ENCODE results near the gene CHTF18. TPM values are rescaled to one million over a fixed set of nuclear protein-coding genes. Genes with fewer than 3 reads are reported as not detected.

CHTF18 gene
- total RNA-seq, 4 donors from 2014 or later = 2.0 to 8.8 (median 3.4) TPM

- Histone ChIP-seq H3K4me3 (no peak overlapping the region), H3K27ac (replicated peaks in 1 of 4) (no peak overlapping the region), H3K27me3 (peaks cover 0 to 65% (median 4%) of the 10 kb centered on the region in 4 donors), H3K4me1 (no peaks in the 10 kb centered on the region), H3K9me3 (peaks cover 0 to 17% (median 13%) of the 10 kb centered on the region in 4 donors), H3K36me3 (no peaks in the 10 kb centered on the region)
- intact Hi-C loops (cut with DNase I) = no loop called here
- no peak for TF ChIP-seq POLR2A (IDR thresholded peaks at IDR 0.05; ENCODE audit: low read depth)
- no peak for TF ChIP-seq POLR2AphosphoS5 (IDR thresholded peaks at IDR 0.05)
- TF ChIP-seq CTCF (IDR thresholded peaks at IDR 0.05) = no peak
- TF ChIP-seq EP300 (IDR thresholded peaks at IDR 0.05) = no peak
- no peak for DNase-seq (ENCODE audit: extremely low spot score)
- 78% methylated on average over 31 of the region's 34 CpGs for WGBS
These were observed 52.4 kb downstream of the CHTF18 start for GRCh38 chr16:840561-841454.

GRCh38 chr16:841455-842060 is 53.1 kb downstream of the CHTF18 start:
- intact Hi-C loops (cut with DNase I) = no loop called here
- H3K4me3 ChIP-seq = no peak overlapping the region
- 92% methylated on average over 25 of the region's 27 CpGs for WGBS
- H3K27ac ChIP-seq (replicated peaks in 1 of 4) = no peak overlapping the region
- H3K4me1 ChIP-seq = no peaks in the 10 kb centered on the region
- H3K27me3 ChIP-seq = peaks cover 0 to 61% (median 4%) of the 10 kb centered on the region in 4 donors
- no peak for DNase-seq (ENCODE audit: extremely low spot score)
- peaks cover 0 to 10% (median 6%) of the 10 kb centered on the region in 4 donors for H3K9me3 ChIP-seq
- TF ChIP-seq POLR2A (IDR thresholded peaks at IDR 0.05; ENCODE audit: low read depth) (no peak), POLR2AphosphoS5 (IDR thresholded peaks at IDR 0.05) (no peak), CTCF (IDR thresholded peaks at IDR 0.05) (no peak), EP300 (IDR thresholded peaks at IDR 0.05) (no peak)
- H3K36me3 ChIP-seq = no peaks in the 10 kb centered on the region

- intact Hi-C loops (cut with DNase I) = no loop called here
- no peak for DNase-seq (ENCODE audit: extremely low spot score)
- 69% methylated on average over 13 of the region's 19 CpGs for WGBS
- peaks cover 0 to 5% (median under 1%) of the 10 kb centered on the region in 4 donors for H3K9me3 ChIP-seq
- no peaks in the 10 kb centered on the region for H3K4me1 ChIP-seq
- peaks cover 0 to 56% (median 4%) of the 10 kb centered on the region in 4 donors for H3K27me3 ChIP-seq
- no peak overlapping the region for H3K27ac ChIP-seq (replicated peaks in 1 of 4)
- H3K4me3 ChIP-seq = no peak overlapping the region
- no peak for TF ChIP-seq EP300 (IDR thresholded peaks at IDR 0.05)
- TF ChIP-seq POLR2AphosphoS5 (IDR thresholded peaks at IDR 0.05) = no peak
- no peak for TF ChIP-seq CTCF (IDR thresholded peaks at IDR 0.05)
- no peak for TF ChIP-seq POLR2A (IDR thresholded peaks at IDR 0.05; ENCODE audit: low read depth)
- H3K36me3 ChIP-seq = no peaks in the 10 kb centered on the region
These were observed 53.6 kb downstream of the CHTF18 start for GRCh38 chr16:842061-842476.

- H3K27ac ChIP-seq (replicated peaks in 1 of 4) = no peak overlapping the region
- H3K27me3 ChIP-seq = peaks cover 0 to 49% (median 4%) of the 10 kb centered on the region in 4 donors
- WGBS = 74% methylated on average over 20 of the region's 33 CpGs
- intact Hi-C loops (cut with DNase I) = no loop called here
- no peak overlapping the region for H3K4me3 ChIP-seq
- no peaks in the 10 kb centered on the region for H3K9me3 ChIP-seq
- H3K36me3 ChIP-seq = no peaks in the 10 kb centered on the region
- TF ChIP-seq POLR2AphosphoS5 (IDR thresholded peaks at IDR 0.05) (no peak), POLR2A (IDR thresholded peaks at IDR 0.05; ENCODE audit: low read depth) (no peak), CTCF (IDR thresholded peaks at IDR 0.05) (no peak), EP300 (IDR thresholded peaks at IDR 0.05) (no peak)
- DNase-seq (ENCODE audit: extremely low spot score) = no peak
- H3K4me1 ChIP-seq = no peaks in the 10 kb centered on the region
These were observed 54.5 kb downstream of the CHTF18 start for GRCh38 chr16:842711-843560.
